HepG2 (cell line): ENCODE measurements around the gene CYP17A1. TPM values are rescaled to one million over a fixed set of nuclear protein-coding genes. Genes with fewer than 3 reads are reported as not detected.

Experiments used
- EZH2 ChIP-seq: conservative IDR thresholded peaks from 2 replicates; pipeline ENCODE4 v1.6.1; 2012; ENCODE audit warnings: mild to moderate bottlenecking, low read depth, low read length, moderate library complexity
- NR1H2 ChIP-seq: sonication (generic); formaldehyde crosslinking; IDR thresholded peaks from 2 replicates; pipeline ENCODE4 v1.8.1; 2022; ENCODE audit warnings: low read depth, missing genetic modification reagents, borderline replicate concordance
- NRL ChIP-seq: sonication (generic); formaldehyde crosslinking; IDR thresholded peaks from 2 replicates; pipeline ENCODE4 v1.5.0; 2020; ENCODE audit warnings: missing genetic modification reagents, mild to moderate bottlenecking, moderate library complexity, borderline replicate concordance
- POGZ ChIP-seq: sonication (generic); formaldehyde crosslinking; IDR thresholded peaks from 2 replicates; pipeline ENCODE4 v1.4.0; 2020; ENCODE audit warnings: mild to moderate bottlenecking, missing genetic modification reagents
- RORA ChIP-seq: sonication (generic); formaldehyde crosslinking; IDR thresholded peaks from 2 replicates; pipeline ENCODE4 v1.5.0; 2020; ENCODE audit warnings: mild to moderate bottlenecking, missing genetic modification reagents, moderate library complexity
- SMAD3 ChIP-seq: sonication (generic); formaldehyde crosslinking; IDR thresholded peaks from 2 replicates; pipeline ENCODE4 v1.4.0; 2020; ENCODE audit warnings: missing genetic modification reagents
- SOX13 ChIP-seq, 3 experiments: fragments of 450-650 bp in 1 of 3; sonication (generic) in 1 of 3; formaldehyde crosslinking in 1 of 3; IDR thresholded peaks in 2 of 3; conservative IDR thresholded peaks in 1 of 3; 2 replicates each; pipeline versions ENCODE4 v1.5.0 to v1.6.1; 2016 to 2020; ENCODE audit warnings: antibody characterized with exemption in 1 of 3, mild to moderate bottlenecking in 1 of 3, missing compliant biosample characterization in 1 of 3, missing genetic modification reagents in 1 of 3, moderate library complexity in 1 of 3
- ZBTB42 ChIP-seq: sonication (generic); formaldehyde crosslinking; IDR thresholded peaks from 2 replicates; pipeline ENCODE4 v1.5.0; 2020; ENCODE audit warnings: mild to moderate bottlenecking, missing genetic modification reagents
- ZNF224 ChIP-seq: sonication (generic); formaldehyde crosslinking; IDR thresholded peaks from 2 replicates; pipeline ENCODE4 v1.5.0; 2020; ENCODE audit warnings: mild to moderate bottlenecking, missing genetic modification reagents
- ZNF782 ChIP-seq: sonication (generic); formaldehyde crosslinking; IDR thresholded peaks from 2 replicates; pipeline ENCODE4 v1.4.0; 2020; ENCODE audit warnings: missing genetic modification reagents, mild to moderate bottlenecking, borderline replicate concordance
- polyA plus RNA-seq, 8 experiments: library from polyadenylated mRNA; depleted of rRNA in 3 of 8; stranded (reverse) in 7 of 8; unstranded in 1 of 8; fragments of >200 nt; fragmentation: Illumina TruSeq in 4 of 8; extraction: Trizol in 4 of 8; gene quantifications; 2 replicates each; pipeline versions ENCODE4 v1.2.1 to v1.2.3, GENCODE V29; 2011 to 2016; ENCODE audit warnings: low read depth in 4 of 8, missing spikeins in 1 of 8, mixed read lengths in 1 of 8; ENCODE audit not compliant: insufficient read depth in 1 of 8
- total RNA-seq, 5 experiments: library from RNA; depleted of rRNA; stranded (reverse); fragments of >200 nt; fragmentation: Illumina TruSeq; extraction: Trizol; gene quantifications; 2 replicates each; pipeline ENCODE4 v1.2.3, GENCODE V29; 2016; ENCODE audit warnings: low read depth in 1 of 5
- TF ChIP-seq, protein P1 (sequence below): sonication (generic); formaldehyde crosslinking; IDR thresholded peaks from 2 replicates; pipeline ENCODE4 v1.4.0; 2020; ENCODE audit warnings: missing genetic modification reagents, borderline replicate concordance
- TF ChIP-seq, protein P2 (sequence below): IDR thresholded peaks from 2 replicates; pipeline ENCODE4 v1.6.1; 2016; ENCODE audit warnings: low read depth, control low read depth
- TF ChIP-seq, protein P3 (sequence below): sonication (generic); formaldehyde crosslinking; IDR thresholded peaks from 2 replicates; pipeline ENCODE4 v1.4.0; 2020; ENCODE audit warnings: missing genetic modification reagents
- TF ChIP-seq, protein P4 (sequence below): sonication (generic); formaldehyde crosslinking; IDR thresholded peaks from 2 replicates; pipeline ENCODE4 v1.4.0; 2020; ENCODE audit warnings: missing genetic modification reagents
- TF ChIP-seq, protein P5 (sequence below): sonication (generic); formaldehyde crosslinking; conservative IDR thresholded peaks from 2 replicates; pipeline ENCODE4 v1.8.0; 2022; ENCODE audit warnings: mild to moderate bottlenecking, moderate library complexity, missing genetic modification reagents
- TF ChIP-seq, protein P6 (sequence below): sonication (generic); formaldehyde crosslinking; IDR thresholded peaks from 2 replicates; pipeline ENCODE4 v1.4.0; 2020; ENCODE audit warnings: missing genetic modification reagents

CYP17A1 gene
- total and polyA plus RNA-seq, 2 of the 13 experiments (the other 11 are each of a cell fraction or from before 2014, with no cell fraction given) = 0.13 to 1.1 TPM

DNA sequence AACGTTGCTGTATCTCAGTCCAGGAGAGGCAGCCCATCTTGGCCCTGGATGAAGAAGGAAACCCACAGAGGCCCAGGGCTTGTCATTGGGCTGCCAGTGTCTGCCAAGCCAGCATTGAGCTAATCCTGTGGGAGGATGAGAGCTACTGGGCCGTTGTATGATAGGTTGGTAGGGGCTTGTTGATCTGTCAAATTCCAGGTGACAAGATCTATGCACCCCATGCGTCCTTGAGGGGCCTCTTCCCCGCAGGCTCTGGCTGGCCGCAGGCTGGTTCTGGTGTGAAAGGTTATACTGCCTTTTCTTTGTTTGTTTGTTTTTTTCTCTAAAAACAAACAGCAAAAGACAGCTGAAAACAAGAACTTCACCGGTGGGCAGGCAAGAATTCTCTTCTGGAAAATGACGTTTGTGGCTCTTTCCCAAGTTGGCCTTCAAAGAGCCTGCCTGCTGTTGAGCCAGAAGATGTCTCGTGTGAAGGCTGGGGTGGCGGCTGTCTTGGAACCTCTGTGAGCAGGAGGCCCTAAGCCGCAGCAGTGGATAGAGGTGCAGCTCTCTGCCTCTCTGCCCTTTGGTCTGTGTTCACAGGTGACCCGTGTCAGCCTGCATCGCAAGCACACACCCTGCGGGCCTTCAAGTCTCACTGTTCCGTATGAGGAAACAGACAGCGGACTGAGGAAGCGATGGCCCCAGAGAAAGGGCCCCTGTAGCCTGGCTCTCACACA lies 23.3 kb downstream of the CYP17A1 start (continued):
- no peak for TF ChIP-seq ZNF224 (CRISPR knock-in tag)
- TF ChIP-seq, protein P1, sequence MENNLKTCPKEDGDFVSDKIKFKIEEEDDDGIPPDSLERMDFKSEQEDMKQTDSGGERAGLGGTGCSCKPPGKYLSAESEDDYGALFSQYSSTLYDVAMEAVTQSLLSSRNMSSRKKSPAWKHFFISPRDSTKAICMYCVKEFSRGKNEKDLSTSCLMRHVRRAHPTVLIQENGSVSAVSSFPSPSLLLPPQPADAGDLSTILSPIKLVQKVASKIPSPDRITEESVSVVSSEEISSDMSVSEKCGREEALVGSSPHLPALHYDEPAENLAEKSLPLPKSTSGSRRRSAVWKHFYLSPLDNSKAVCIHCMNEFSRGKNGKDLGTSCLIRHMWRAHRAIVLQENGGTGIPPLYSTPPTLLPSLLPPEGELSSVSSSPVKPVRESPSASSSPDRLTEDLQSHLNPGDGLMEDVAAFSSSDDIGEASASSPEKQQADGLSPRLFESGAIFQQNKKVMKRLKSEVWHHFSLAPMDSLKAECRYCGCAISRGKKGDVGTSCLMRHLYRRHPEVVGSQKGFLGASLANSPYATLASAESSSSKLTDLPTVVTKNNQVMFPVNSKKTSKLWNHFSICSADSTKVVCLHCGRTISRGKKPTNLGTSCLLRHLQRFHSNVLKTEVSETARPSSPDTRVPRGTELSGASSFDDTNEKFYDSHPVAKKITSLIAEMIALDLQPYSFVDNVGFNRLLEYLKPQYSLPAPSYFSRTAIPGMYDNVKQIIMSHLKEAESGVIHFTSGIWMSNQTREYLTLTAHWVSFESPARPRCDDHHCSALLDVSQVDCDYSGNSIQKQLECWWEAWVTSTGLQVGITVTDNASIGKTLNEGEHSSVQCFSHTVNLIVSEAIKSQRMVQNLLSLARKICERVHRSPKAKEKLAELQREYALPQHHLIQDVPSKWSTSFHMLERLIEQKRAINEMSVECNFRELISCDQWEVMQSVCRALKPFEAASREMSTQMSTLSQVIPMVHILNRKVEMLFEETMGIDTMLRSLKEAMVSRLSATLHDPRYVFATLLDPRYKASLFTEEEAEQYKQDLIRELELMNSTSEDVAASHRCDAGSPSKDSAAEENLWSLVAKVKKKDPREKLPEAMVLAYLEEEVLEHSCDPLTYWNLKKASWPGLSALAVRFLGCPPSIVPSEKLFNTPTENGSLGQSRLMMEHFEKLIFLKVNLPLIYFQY (CRISPR knock-in tag) = no peak
- TF ChIP-seq EZH2 = no peak
- TF ChIP-seq, protein P2, sequence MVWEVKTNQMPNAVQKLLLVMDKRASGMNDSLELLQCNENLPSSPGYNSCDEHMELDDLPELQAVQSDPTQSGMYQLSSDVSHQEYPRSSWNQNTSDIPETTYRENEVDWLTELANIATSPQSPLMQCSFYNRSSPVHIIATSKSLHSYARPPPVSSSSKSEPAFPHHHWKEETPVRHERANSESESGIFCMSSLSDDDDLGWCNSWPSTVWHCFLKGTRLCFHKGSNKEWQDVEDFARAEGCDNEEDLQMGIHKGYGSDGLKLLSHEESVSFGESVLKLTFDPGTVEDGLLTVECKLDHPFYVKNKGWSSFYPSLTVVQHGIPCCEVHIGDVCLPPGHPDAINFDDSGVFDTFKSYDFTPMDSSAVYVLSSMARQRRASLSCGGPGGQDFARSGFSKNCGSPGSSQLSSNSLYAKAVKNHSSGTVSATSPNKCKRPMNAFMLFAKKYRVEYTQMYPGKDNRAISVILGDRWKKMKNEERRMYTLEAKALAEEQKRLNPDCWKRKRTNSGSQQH (CRISPR knock-in tag) = no peak
- no peak for TF ChIP-seq NR1H2 (CRISPR knock-in tag)
- TF ChIP-seq, protein P3, sequence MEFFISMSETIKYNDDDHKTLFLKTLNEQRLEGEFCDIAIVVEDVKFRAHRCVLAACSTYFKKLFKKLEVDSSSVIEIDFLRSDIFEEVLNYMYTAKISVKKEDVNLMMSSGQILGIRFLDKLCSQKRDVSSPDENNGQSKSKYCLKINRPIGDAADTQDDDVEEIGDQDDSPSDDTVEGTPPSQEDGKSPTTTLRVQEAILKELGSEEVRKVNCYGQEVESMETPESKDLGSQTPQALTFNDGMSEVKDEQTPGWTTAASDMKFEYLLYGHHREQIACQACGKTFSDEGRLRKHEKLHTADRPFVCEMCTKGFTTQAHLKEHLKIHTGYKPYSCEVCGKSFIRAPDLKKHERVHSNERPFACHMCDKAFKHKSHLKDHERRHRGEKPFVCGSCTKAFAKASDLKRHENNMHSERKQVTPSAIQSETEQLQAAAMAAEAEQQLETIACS = no peak
- TF ChIP-seq, protein P4, sequence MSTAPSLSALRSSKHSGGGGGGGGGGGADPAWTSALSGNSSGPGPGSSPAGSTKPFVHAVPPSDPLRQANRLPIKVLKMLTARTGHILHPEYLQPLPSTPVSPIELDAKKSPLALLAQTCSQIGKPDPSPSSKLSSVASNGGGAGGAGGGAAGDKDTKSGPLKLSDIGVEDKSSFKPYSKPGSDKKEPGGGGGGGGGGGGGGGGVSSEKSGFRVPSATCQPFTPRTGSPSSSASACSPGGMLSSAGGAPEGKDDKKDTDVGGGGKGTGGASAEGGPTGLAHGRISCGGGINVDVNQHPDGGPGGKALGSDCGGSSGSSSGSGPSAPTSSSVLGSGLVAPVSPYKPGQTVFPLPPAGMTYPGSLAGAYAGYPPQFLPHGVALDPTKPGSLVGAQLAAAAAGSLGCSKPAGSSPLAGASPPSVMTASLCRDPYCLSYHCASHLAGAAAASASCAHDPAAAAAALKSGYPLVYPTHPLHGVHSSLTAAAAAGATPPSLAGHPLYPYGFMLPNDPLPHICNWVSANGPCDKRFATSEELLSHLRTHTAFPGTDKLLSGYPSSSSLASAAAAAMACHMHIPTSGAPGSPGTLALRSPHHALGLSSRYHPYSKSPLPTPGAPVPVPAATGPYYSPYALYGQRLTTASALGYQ (CRISPR knock-in tag) = no peak
- 0 out of 2 replicates have a peak, but pooled peaks have one; percentile 18 for TF ChIP-seq SMAD3
- TF ChIP-seq, protein P5, sequence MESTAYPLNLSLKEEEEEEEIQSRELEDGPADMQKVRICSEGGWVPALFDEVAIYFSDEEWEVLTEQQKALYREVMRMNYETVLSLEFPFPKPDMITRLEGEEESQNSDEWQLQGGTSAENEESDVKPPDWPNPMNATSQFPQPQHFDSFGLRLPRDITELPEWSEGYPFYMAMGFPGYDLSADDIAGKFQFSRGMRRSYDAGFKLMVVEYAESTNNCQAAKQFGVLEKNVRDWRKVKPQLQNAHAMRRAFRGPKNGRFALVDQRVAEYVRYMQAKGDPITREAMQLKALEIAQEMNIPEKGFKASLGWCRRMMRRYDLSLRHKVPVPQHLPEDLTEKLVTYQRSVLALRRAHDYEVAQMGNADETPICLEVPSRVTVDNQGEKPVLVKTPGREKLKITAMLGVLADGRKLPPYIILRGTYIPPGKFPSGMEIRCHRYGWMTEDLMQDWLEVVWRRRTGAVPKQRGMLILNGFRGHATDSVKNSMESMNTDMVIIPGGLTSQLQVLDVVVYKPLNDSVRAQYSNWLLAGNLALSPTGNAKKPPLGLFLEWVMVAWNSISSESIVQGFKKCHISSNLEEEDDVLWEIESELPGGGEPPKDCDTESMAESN (CRISPR knock-in tag) = no peak
- peak; percentile 44; the same call in 1 of the 2 replicates for TF ChIP-seq ZNF782 (CRISPR knock-in tag)
- TF ChIP-seq RORA = no peak
- TF ChIP-seq, protein P6, sequence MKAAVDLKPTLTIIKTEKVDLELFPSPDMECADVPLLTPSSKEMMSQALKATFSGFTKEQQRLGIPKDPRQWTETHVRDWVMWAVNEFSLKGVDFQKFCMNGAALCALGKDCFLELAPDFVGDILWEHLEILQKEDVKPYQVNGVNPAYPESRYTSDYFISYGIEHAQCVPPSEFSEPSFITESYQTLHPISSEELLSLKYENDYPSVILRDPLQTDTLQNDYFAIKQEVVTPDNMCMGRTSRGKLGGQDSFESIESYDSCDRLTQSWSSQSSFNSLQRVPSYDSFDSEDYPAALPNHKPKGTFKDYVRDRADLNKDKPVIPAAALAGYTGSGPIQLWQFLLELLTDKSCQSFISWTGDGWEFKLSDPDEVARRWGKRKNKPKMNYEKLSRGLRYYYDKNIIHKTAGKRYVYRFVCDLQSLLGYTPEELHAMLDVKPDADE (CRISPR knock-in tag) = no peak
- no peak for TF ChIP-seq POGZ (CRISPR knock-in tag)
- no peak for TF ChIP-seq SOX13 (IDR thresholded peaks at IDR 0.05)
- peak in 1 of 2 experiments; percentile 2; a peak in 1 of 4 replicates for TF ChIP-seq SOX13 (CRISPR knock-in tag; conservative IDR thresholded peaks at IDR 0.05 in 1 of 2, IDR thresholded peaks at IDR 0.05 in 1 of 2)
- no peak for TF ChIP-seq ZBTB42 (CRISPR knock-in tag)
- TF ChIP-seq NRL (CRISPR knock-in tag) = peak; percentile 27; the same call in 1 of the 2 replicates
